GM08714 (cell line): ENCODE measurements around the gene DDX3X.
A peak's percentile ranks its signal among the peaks of the same experiment; 100 is the strongest.
"Not testable (repeated sequence)": the region's sequence is repeated elsewhere in the genome, so short reads cannot be mapped to it uniquely, and the experiment has no call there.

Source experiments
- H3K4me3 ChIP-seq: fragments of 200-500 bp; sonication (Bioruptor generic); 2 replicates; pipeline ENCODE4 v1.5.1; 2014; ENCODE audit warnings: mild to moderate bottlenecking, low read length, inconsistent platforms
- ZNF274 ChIP-seq: IDR thresholded peaks from 2 replicates; pipeline ENCODE4 v1.6.1; 2012; ENCODE audit warnings: mild to moderate bottlenecking, low read depth, low read length

The DDX3X gene

GRCh38 chrX:41333744-41334362 is at the start of gene DDX3X:
Gene DDX3X (plus strand): TSS chrX:41334162. CDS start chrX:41334253, 91 bp downstream.
- peak within 1 kb of the TSS; percentile 86 for H3K4me3 ChIP-seq
- TF ChIP-seq ZNF274, result no peak

- not testable (repeated sequence) for H3K4me3 ChIP-seq
Measured at GRCh38 chrX:41285928-41286327, 48.0 kb upstream of the DDX3X start.

GRCh38 chrX:41288641-41289040 is 45.3 kb upstream of the DDX3X start:
- H3K4me3 ChIP-seq, result no peak overlapping the region
- no peak for TF ChIP-seq ZNF274

- TF ChIP-seq ZNF274, result no peak
- no peak overlapping the region for H3K4me3 ChIP-seq
Measured at GRCh38 chrX:41289095-41289494, 44.9 kb upstream of the DDX3X start.

GRCh38 chrX:41291309-41291708 is 42.7 kb upstream of the DDX3X start:
- H3K4me3 ChIP-seq, result no peak overlapping the region
- no peak for TF ChIP-seq ZNF274

- TF ChIP-seq ZNF274, result no peak
Measured at GRCh38 chrX:41293269-41293668, 40.7 kb upstream of the DDX3X start.

GRCh38 chrX:41300758-41301437 is 33.1 kb upstream of the DDX3X start:
- H3K4me3 ChIP-seq, result no peak overlapping the region
- no peak for TF ChIP-seq ZNF274

More at GRCh38 chrX:41293269-41293668, 40.7 kb upstream of the DDX3X start:
- H3K4me3 ChIP-seq, result no peak overlapping the region

GRCh38 chrX:41301438-41301824 is 32.5 kb upstream of the DDX3X start:
- no peak for TF ChIP-seq ZNF274
- no peak overlapping the region for H3K4me3 ChIP-seq

GRCh38 chrX:41302370-41302769 is 31.6 kb upstream of the DDX3X start:
- TF ChIP-seq ZNF274, result no peak

GRCh38 chrX:41303013-41303412 is 30.9 kb upstream of the DDX3X start:
- no peak overlapping the region for H3K4me3 ChIP-seq
- no peak for TF ChIP-seq ZNF274

More at GRCh38 chrX:41302370-41302769, 31.6 kb upstream of the DDX3X start:
- no peak overlapping the region for H3K4me3 ChIP-seq

GRCh38 chrX:41304178-41304577 is 29.8 kb upstream of the DDX3X start:
- no peak for TF ChIP-seq ZNF274
- H3K4me3 ChIP-seq, result no peak overlapping the region

GRCh38 chrX:41308884-41309647 is 24.9 kb upstream of the DDX3X start:
- no peak for TF ChIP-seq ZNF274
- H3K4me3 ChIP-seq, result no peak overlapping the region

GRCh38 chrX:41312786-41313185 is 21.2 kb upstream of the DDX3X start:
- no peak for TF ChIP-seq ZNF274
- H3K4me3 ChIP-seq, result no peak overlapping the region

GRCh38 chrX:41313419-41313818 is 20.5 kb upstream of the DDX3X start:
- H3K4me3 ChIP-seq, result no peak overlapping the region
- TF ChIP-seq ZNF274, result no peak

GRCh38 chrX:41314204-41314603 is 19.8 kb upstream of the DDX3X start:
- no peak overlapping the region for H3K4me3 ChIP-seq
- no peak for TF ChIP-seq ZNF274

- no peak for TF ChIP-seq ZNF274
- H3K4me3 ChIP-seq, result no peak overlapping the region
Measured at GRCh38 chrX:41314881-41315280, 19.1 kb upstream of the DDX3X start.

- not testable (repeated sequence) for H3K4me3 ChIP-seq
Measured at GRCh38 chrX:41316266-41316665, 17.7 kb upstream of the DDX3X start.
